Mesendoderm (in vitro differentiated cells): ENCODE results near the gene FAF1.
A peak's percentile ranks its signal among the peaks of the same experiment; 100 is the strongest.
"Not testable (repeated sequence)": the region's sequence is repeated elsewhere in the genome, so short reads cannot be mapped to it uniquely, and the experiment has no call there.

Source experiments
- DNase-seq: peaks from one replicate; pipeline ENCODE4 v3.0.0; 2013
- H2AK5ac ChIP-seq: 2 replicates; pipeline ENCODE4 v1.6.1; 2013; ENCODE audit warnings: low read length, inconsistent platforms
- H2BK120ac ChIP-seq: 2 replicates; pipeline ENCODE4 v1.6.1; 2013; ENCODE audit warnings: low read depth, mild to moderate bottlenecking, low read length, moderate library complexity, mixed read lengths
- H2BK15ac ChIP-seq: replicated peaks from 2 replicates; pipeline ENCODE4 v1.6.1; 2013; ENCODE audit warnings: low read depth, mild to moderate bottlenecking, moderate library complexity
- H2BK5ac ChIP-seq: 2 replicates; pipeline ENCODE4 v1.6.1; 2013; ENCODE audit warnings: low read length, inconsistent platforms
- H3K18ac ChIP-seq: 2 replicates; pipeline ENCODE4 v1.6.1; 2013; ENCODE audit warnings: mild to moderate bottlenecking, low read length, mixed read lengths
- H3K23ac ChIP-seq: one replicate; pipeline ENCODE4 v1.6.1; 2013; ENCODE audit warnings: low read length
- H3K27ac ChIP-seq: 2 replicates; pipeline ENCODE4 v1.5.1; 2013; ENCODE audit warnings: low read depth, mild to moderate bottlenecking, inconsistent platforms, low read length, moderate library complexity
- H3K27me3 ChIP-seq: 2 replicates; pipeline ENCODE4 v1.6.1; 2013; ENCODE audit warnings: low read length, control low read depth, mild to moderate bottlenecking, inconsistent platforms; ENCODE audit not compliant: insufficient read depth, poor library complexity
- H3K36me3 ChIP-seq: 2 replicates; pipeline ENCODE4 v1.6.1; 2013; ENCODE audit warnings: low read length, inconsistent platforms; ENCODE audit not compliant: control insufficient read depth, insufficient read depth
- H3K4ac ChIP-seq: one replicate; pipeline ENCODE4 v1.6.1; 2013; ENCODE audit warnings: low read depth, mild to moderate bottlenecking, low read length, moderate library complexity
- H3K4me1 ChIP-seq: 2 replicates; pipeline ENCODE4 v1.6.1; 2013; ENCODE audit warnings: low read depth, low read length, inconsistent platforms; ENCODE audit not compliant: control insufficient read depth
- H3K4me2 ChIP-seq: 2 replicates; pipeline ENCODE4 v1.6.1; 2013; ENCODE audit warnings: low read length
- H3K4me3 ChIP-seq: 2 replicates; pipeline ENCODE4 v1.5.1; 2013; ENCODE audit warnings: mild to moderate bottlenecking, low read length
- H3K56ac ChIP-seq: one replicate; pipeline ENCODE4 v1.6.1; 2013; ENCODE audit warnings: low read length
- H3K79me1 ChIP-seq: 2 replicates; pipeline ENCODE4 v1.6.1; 2013; ENCODE audit warnings: low read length, inconsistent platforms
- H3K79me2 ChIP-seq: 2 replicates; pipeline ENCODE4 v1.6.1; 2013; ENCODE audit warnings: mild to moderate bottlenecking, low read length; ENCODE audit not compliant: control insufficient read depth, insufficient read depth
- H3K9ac ChIP-seq: 2 replicates; pipeline ENCODE4 v1.6.1; 2013; ENCODE audit warnings: low read length, inconsistent platforms
- H4K5ac ChIP-seq: one replicate; pipeline ENCODE4 v1.6.1; 2013; ENCODE audit warnings: low read length
- H4K8ac ChIP-seq: one replicate; pipeline ENCODE4 v1.6.1; 2013; ENCODE audit warnings: low read depth, mild to moderate bottlenecking, control low read depth, low read length, moderate library complexity
- WGBS: extraction: QIAGEN DNeasy Blood & Tissue Kit; methylation state at CpG from one replicate; pipeline ENCODE4 v1.1.7; 2013; ENCODE audit warnings: low lambda C conversion rate, missing lambda C conversion rate; ENCODE audit not compliant: insufficient coverage; ENCODE audit errors: extremely low coverage; 5-methylcytosine and 5-hydroxymethylcytosine counted together

Gene FAF1

DNA sequence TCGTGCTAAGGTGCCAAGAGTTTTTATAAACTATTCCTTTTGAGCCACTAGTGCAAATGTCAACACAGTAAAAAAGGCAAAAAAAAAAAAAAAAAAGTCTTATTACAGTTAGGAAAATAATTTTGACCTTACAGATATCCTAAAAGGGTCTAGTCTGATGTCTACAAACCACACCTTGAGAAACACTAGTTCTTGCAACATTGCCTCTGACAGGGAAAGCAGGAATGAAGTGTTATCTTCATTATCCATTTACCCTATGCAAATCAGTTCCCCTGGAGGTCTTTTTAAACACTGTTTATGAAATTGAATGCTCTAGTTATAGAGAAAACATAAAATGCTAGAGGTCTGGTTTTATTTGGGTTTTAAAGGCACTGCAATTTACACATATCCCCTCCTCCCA, 421.6 kb downstream of the FAF1 start:
- Histone ChIP-seq H3K79me2 (no peaks in the 10 kb centered on the region), H3K79me1 (no peaks in the 10 kb centered on the region), H3K27ac (no peak overlapping the region), H2BK15ac (no peak overlapping the region), H3K56ac (no peak overlapping the region), H2BK120ac (no peak overlapping the region), H3K36me3 (no peaks in the 10 kb centered on the region), H3K4me1 (no peaks in the 10 kb centered on the region), H4K5ac (no peak overlapping the region), H3K4ac (no peak overlapping the region), H2AK5ac (no peak overlapping the region), H3K9ac (no peak overlapping the region), H2BK5ac (no peak overlapping the region), H3K4me2 (no peak overlapping the region), H3K23ac (no peak overlapping the region), H4K8ac (no peak overlapping the region), H3K27me3 (no peaks in the 10 kb centered on the region), H3K18ac (no peak overlapping the region), H3K4me3 (no peak overlapping the region)
- WGBS, result no CpG with 5 or more reads among the region's 1 CpG
- no peak for DNase-seq

DNA sequence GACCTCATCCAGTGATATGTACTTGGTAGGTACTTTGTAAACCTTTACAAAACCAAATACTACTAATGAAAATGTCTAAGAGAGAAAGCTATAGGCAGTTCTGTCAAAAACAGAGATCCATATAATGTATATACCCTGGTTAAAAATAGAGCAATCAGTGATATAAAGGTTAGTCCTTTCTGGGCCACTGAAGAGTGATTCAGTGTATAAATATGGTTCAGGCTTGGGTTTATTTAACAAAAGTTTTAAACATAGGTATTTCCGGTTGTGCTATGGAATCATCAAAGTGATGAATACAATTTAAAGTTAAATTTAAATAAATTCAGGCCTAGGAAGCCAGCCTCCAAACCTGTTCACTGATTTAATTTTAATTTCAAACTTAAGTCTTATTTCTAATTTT, 428.5 kb downstream of the FAF1 start:
- Histone ChIP-seq H4K5ac (no peak overlapping the region), H3K79me2 (no peaks in the 10 kb centered on the region), H3K4ac (no peak overlapping the region), H3K18ac (no peak overlapping the region), H3K27ac (no peak overlapping the region), H4K8ac (no peak overlapping the region), H3K9ac (no peak overlapping the region), H2BK15ac (no peak overlapping the region), H3K36me3 (no peaks in the 10 kb centered on the region), H3K79me1 (no peaks in the 10 kb centered on the region), H3K4me1 (no peaks in the 10 kb centered on the region), H2BK5ac (no peak overlapping the region), H2AK5ac (no peak overlapping the region), H3K56ac (no peak overlapping the region), H3K23ac (no peak overlapping the region), H2BK120ac (no peak overlapping the region), H3K4me2 (no peak overlapping the region), H3K27me3 (no peaks in the 10 kb centered on the region), H3K4me3 (no peak overlapping the region)
- no peak for DNase-seq
- WGBS, result no CpG with 5 or more reads among the region's 1 CpG

DNA sequence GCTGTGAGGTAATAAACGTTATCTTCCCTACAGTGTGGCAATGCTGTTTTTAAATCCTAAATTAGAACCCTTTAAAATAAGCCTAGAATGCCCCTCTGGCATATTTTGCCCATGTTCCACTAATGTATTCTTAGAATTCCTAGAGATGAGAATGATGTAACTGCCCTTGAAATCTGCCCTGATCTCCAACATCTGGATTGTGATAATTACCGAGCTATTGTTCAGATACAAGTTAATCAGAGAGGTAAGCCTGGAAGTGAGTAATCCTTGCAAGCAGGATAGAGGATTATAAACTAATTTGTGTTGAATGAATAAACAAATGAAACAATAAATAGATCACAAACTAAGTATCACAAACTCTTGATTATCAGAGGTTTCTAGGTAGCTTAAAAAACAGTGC, 429.0 kb downstream of the FAF1 start:
- Histone ChIP-seq H2BK5ac (no peak overlapping the region), H3K79me1 (no peaks in the 10 kb centered on the region), H3K79me2 (no peaks in the 10 kb centered on the region), H3K56ac (no peak overlapping the region), H4K5ac (no peak overlapping the region), H3K4ac (no peak overlapping the region), H2AK5ac (no peak overlapping the region), H4K8ac (no peak overlapping the region), H3K36me3 (no peaks in the 10 kb centered on the region), H3K18ac (no peak overlapping the region), H3K4me3 (no peak overlapping the region), H3K9ac (no peak overlapping the region), H3K4me1 (no peaks in the 10 kb centered on the region), H3K27me3 (no peaks in the 10 kb centered on the region), H3K27ac (no peak overlapping the region), H3K4me2 (no peak overlapping the region), H2BK15ac (no peak overlapping the region), H2BK120ac (no peak overlapping the region), H3K23ac (no peak overlapping the region)
- WGBS, result no CpG with 5 or more reads among the region's 2 CpGs
- DNase-seq, result peak; percentile 43

DNA sequence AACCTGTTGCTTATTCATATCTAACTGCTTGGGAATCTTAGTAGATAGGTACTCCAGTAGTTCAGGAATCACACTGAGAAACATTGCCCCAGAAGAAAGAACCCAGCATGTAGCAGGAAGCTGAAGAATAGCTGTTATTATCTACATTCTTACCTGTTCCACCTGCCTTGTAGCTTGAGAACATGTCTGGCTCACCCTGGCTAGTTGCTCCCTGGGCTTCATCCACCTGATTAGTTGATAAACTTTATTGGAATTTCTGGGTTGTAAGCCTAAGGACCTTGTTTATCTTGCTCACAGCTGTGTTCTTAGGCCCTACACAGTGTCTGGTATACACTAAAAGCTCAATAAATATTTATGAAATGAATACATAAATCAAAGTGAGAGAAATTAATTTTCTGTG, 430.6 kb downstream of the FAF1 start:
- Histone ChIP-seq H3K79me2 (no peaks in the 10 kb centered on the region), H3K4ac (no peak overlapping the region), H2BK5ac (no peak overlapping the region), H3K23ac (no peak overlapping the region), H3K9ac (no peak overlapping the region), H3K27me3 (no peaks in the 10 kb centered on the region), H3K4me2 (no peak overlapping the region), H3K4me3 (no peak overlapping the region), H4K8ac (no peak overlapping the region), H4K5ac (no peak overlapping the region), H3K36me3 (no peaks in the 10 kb centered on the region), H2AK5ac (no peak overlapping the region), H3K18ac (no peak overlapping the region), H3K4me1 (no peaks in the 10 kb centered on the region), H2BK120ac (no peak overlapping the region), H3K27ac (no peak overlapping the region), H3K56ac (no peak overlapping the region), H2BK15ac (no peak overlapping the region), H3K79me1 (no peaks in the 10 kb centered on the region)
- peak; percentile 21 for DNase-seq

DNA sequence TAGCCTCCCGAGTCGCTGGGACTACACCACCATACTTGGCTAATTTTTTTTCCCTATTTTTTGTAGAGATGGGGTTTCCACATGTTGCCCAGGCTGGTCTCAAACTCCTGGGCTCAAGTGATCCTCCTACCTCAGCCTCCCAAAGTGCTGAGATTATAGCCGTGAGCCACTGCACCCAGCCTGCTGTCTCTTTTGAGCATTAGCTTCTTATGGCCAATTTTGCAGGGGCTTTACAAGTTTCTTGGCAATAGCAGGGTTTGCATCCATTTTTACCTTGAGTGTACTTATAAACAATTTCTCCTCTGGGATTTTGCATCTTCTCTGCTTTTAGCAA, 432.1 kb downstream of the FAF1 start:
- H3K4me2 ChIP-seq, H4K8ac ChIP-seq, H3K79me2 ChIP-seq, H3K9ac ChIP-seq, H3K18ac ChIP-seq, H3K4me1 ChIP-seq, H4K5ac ChIP-seq, H3K4ac ChIP-seq, H3K79me1 ChIP-seq, H2AK5ac ChIP-seq, H3K23ac ChIP-seq, H2BK15ac ChIP-seq, H3K27ac ChIP-seq, H2BK5ac ChIP-seq, H3K27me3 ChIP-seq, H3K36me3 ChIP-seq, DNase-seq, H3K56ac ChIP-seq, H2BK120ac ChIP-seq, H3K4me3 ChIP-seq: not testable (repeated sequence)
- WGBS, result no CpG with 5 or more reads among the region's 3 CpGs

DNA sequence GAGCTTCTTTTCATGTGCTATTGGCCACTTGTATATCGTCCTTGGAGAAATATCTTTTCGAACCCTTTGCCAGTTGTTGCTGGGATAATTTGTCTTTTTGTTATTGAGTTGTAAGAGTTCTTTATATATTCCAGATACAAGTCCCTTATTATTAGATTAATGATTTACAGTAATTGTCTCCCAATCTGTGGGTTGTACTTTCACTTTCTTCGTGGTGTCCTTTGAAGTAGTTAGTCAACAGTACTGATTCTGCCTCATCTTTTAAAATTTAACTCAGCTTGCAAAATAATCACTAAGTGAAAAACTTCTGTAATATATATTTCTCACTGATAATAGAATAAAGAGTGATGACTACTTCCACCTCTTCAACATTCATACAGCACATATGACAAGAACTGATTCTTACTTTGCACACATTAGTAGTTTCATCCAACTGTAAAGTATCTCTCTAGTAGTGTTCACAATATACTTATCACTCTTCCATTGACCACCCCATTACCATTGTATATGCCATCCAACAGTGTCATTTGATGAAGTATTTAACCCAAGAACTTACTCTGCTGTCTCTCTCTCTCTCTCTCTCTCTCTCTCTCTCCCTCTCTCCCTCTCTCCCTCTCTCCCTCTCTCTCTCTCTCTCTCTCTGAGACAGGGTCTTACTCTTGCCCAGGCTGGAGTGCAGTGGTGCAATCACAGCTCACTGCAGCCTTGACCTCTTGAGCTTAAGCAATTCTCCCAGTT, 432.6 kb downstream of the FAF1 start:
- no peak overlapping the region for H2BK120ac ChIP-seq
- no peak overlapping the region for H3K9ac ChIP-seq
- H3K4me1 ChIP-seq, result no peaks in the 10 kb centered on the region
- H3K79me1 ChIP-seq, result no peaks in the 10 kb centered on the region
- no peak overlapping the region for H3K4ac ChIP-seq
- H3K36me3 ChIP-seq, result no peaks in the 10 kb centered on the region
- no peak overlapping the region for H3K18ac ChIP-seq
- H3K56ac ChIP-seq, result no peak overlapping the region
- WGBS, result no CpG with 5 or more reads among the region's 3 CpGs
- H2AK5ac ChIP-seq, result no peak overlapping the region
- H3K4me2 ChIP-seq, result no peak overlapping the region
- H4K5ac ChIP-seq, result no peak overlapping the region
- H2BK5ac ChIP-seq, result no peak overlapping the region
- H4K8ac ChIP-seq, result no peak overlapping the region
- H3K79me2 ChIP-seq, result no peaks in the 10 kb centered on the region
- no peak overlapping the region for H3K23ac ChIP-seq
- no peak for DNase-seq
- no peaks in the 10 kb centered on the region for H3K27me3 ChIP-seq
- no peak overlapping the region for H3K4me3 ChIP-seq
- H2BK15ac ChIP-seq, result no peak overlapping the region
- no peak overlapping the region for H3K27ac ChIP-seq
